SJSA1 (cell line): ENCODE data around the gene HHATL. TPM values are rescaled to one million over a fixed set of nuclear protein-coding genes. Genes with fewer than 3 reads are reported as not detected.

Experiments used
- DNase-seq, 2 experiments: peaks; one replicate each; pipeline ENCODE4 v3.0.0-alpha.2; 2015 to 2020; ENCODE audit warnings: low spot score in 2 of 2, low read depth in 1 of 2
- H3K27ac ChIP-seq: fragments of 250-450 bp; sonication (Bioruptor Pico); 2 replicates; pipeline ENCODE4 v1.5.1; 2020; ENCODE audit warnings: mild to moderate bottlenecking, moderate library complexity
- H3K27me3 ChIP-seq: fragments of 250-450 bp; sonication (Bioruptor Pico); replicated peaks from 2 replicates; pipeline ENCODE4 v1.5.1; 2020; ENCODE audit warnings: mild to moderate bottlenecking, moderate library complexity
- H3K36me3 ChIP-seq: fragments of 250-450 bp; sonication (Bioruptor Pico); 2 replicates; pipeline ENCODE4 v1.5.1; 2020; ENCODE audit warnings: mild to moderate bottlenecking
- H3K4me1 ChIP-seq: fragments of 250-450 bp; sonication (Bioruptor Pico); replicated peaks from 2 replicates; pipeline ENCODE4 v1.6.1; 2021; ENCODE audit warnings: mild to moderate bottlenecking
- H3K4me3 ChIP-seq: fragments of 250-450 bp; sonication (Bioruptor Pico); 2 replicates; pipeline ENCODE4 v1.5.1; 2020; ENCODE audit warnings: mild to moderate bottlenecking
- H3K9me3 ChIP-seq: fragments of 250-450 bp; sonication (Bioruptor Pico); replicated peaks from 2 replicates; pipeline ENCODE4 v1.5.1; 2020; ENCODE audit warnings: mild to moderate bottlenecking
- total RNA-seq: library from RNA; depleted of rRNA; stranded (reverse); fragments of >200 nt; shearing (Covaris generic); gene quantifications from 2 replicates; pipeline ENCODE4 v1.2.3, GENCODE V29; 2014

HHATL gene
- total RNA-seq, 1 experiment from 2014 or later, result not detected

GRCh38 chr3:42692667-42693529 lies 9.7 kb downstream of the HHATL start:
- H3K27ac ChIP-seq, result no peak overlapping the region
- DNase-seq, result no peak
- no peaks in the 10 kb centered on the region for H3K9me3 ChIP-seq
- H3K27me3 ChIP-seq, result no peaks in the 10 kb centered on the region
- no peaks in the 10 kb centered on the region for H3K36me3 ChIP-seq
- no peak overlapping the region for H3K4me3 ChIP-seq
- H3K4me1 ChIP-seq, result no peaks in the 10 kb centered on the region

DNA sequence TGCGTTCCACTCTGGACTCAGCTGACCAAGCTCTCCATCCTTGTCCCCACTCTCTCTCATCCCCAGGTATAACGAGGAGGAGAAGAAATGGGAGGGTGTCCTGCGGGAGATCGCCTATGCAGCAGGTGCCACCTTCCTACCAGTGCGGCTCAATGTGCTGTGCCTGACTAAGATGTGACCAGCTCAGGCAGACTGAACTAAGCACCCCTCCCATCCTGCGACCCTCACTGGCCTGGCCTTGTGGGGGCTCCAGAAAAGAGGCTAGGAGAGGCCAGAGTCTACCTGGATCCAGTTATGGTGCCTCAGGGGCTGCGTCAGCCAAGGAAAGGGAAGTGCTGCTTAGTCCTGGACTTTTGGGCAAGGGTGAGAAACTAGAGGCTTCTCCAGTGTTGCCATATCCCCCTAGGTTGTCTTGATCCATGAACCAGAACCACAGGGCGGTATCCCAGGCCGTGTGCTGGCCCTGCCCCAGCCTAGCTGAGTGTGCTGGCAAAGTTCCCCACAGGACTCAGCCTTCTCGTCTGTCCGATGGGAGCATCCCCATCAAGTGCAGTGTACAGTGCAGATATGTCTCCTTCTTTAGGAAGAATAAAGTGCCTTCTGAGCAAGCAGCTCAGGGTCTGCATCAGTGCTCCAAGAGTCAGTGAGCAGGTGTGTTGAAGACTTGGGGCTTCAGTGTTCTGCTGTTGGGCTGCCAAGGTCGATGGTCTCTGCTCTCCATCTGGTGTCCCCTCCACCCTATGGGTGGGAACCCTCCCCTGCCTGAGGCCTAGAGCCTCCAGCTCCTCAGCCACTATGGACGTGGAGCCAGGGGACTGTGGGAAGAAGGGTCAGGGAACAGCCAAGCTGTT lies 10.6 kb downstream of the HHATL start:
- Histone ChIP-seq H3K27ac (no peak overlapping the region), H3K9me3 (no peaks in the 10 kb centered on the region), H3K4me1 (no peaks in the 10 kb centered on the region), H3K4me3 (no peak overlapping the region), H3K36me3 (no peaks in the 10 kb centered on the region), H3K27me3 (no peaks in the 10 kb centered on the region)
- no peak for DNase-seq

DNA sequence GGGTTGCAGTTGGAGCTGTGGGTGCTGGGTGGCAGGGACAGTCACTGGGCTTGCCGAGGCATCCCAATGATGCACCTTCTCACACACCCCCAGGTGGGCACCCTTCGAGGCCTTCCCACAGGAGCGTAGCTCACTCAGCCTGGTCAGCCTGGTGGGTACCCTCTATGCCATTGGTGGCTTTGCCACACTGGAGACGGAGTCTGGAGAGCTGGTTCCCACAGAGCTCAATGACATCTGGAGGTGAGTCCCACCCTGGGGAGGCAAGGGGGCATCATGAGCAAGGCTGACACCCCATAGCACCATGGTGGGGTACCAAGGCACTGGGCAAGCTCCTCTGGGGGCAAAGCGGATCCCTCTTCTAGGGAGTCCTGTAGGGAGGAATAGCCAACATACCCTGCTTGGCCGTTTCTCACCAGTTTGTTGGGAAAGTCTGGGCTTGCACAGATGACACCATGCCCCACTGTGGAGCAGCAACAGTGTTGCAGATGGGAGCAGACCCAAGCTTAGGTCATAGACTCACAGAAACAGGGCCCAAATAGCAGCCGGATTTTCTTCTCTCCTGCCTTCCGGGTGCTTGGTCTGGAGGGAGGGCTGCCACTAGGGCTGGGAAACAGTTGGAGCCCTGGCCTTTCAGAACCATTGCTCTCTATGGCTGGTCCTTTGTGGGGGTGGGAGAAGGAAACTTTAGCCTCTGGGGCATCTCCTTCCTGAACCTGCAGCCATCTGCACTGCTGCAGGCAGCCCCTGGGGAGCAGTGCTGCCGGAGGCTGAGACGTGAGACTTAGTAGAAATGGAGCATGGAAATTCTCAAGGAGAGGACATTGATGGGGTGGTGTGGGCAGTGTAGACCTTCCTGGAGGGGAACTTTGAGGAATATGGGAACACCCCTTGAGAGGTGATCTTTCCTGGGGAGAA lies 11.6 kb downstream of the HHATL start:
- Histone ChIP-seq H3K27me3 (no peaks in the 10 kb centered on the region), H3K9me3 (no peaks in the 10 kb centered on the region), H3K27ac (no peak overlapping the region), H3K4me1 (no peaks in the 10 kb centered on the region), H3K4me3 (no peak overlapping the region), H3K36me3 (no peaks in the 10 kb centered on the region)
- no peak for DNase-seq

- H3K27ac ChIP-seq, result no peak overlapping the region
- no peaks in the 10 kb centered on the region for H3K27me3 ChIP-seq
- no peak for DNase-seq
- no peaks in the 10 kb centered on the region for H3K36me3 ChIP-seq
- no peaks in the 10 kb centered on the region for H3K4me1 ChIP-seq
- no peaks in the 10 kb centered on the region for H3K9me3 ChIP-seq
- no peak overlapping the region for H3K4me3 ChIP-seq
Measured at GRCh38 chr3:42690191-42690590, 12.4 kb downstream of the HHATL start.

GRCh38 chr3:42689421-42690014 lies 13.1 kb downstream of the HHATL start:
- no peaks in the 10 kb centered on the region for H3K27me3 ChIP-seq

DNA sequence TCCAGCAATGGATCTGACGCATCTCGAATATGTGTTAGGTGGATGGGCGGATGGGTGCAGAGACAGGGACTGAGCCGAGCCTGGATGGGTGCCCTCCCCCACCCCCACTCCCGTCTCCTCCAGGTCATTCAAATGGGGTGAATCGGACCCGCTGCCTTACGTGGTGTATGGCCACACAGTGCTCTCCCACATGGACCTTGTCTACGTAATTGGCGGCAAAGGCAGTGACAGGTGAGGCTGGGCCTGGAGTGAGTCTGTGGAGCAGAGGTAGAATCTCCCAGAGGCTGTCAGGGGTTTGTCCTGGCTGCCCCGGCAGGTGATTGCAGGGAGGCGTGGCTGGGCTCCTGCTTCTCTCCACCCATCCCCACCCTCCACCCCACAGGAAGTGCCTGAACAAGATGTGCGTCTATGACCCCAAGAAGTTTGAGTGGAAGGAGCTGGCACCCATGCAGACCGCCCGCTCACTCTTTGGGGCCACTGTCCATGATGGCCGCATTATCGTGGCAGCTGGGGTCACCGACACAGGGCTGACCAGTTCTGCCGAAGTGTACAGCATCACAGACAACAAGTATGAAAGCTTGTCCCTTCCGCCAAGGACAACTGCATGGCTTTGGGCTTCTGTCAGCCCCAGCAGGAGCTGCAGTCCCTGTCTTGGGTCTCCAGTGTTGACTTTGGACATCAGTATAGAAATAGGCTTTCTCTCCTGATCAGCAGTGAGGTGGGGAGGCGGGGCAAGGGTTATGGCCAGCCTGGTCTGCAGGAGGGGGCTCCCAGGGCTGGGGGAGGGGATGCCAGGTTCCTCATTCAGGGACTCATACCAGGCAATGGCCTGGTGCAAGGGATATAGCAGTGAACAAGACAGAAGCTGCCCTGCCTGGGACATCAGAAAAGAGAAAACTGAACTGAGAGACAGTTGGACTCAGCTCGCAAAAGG lies 13.8 kb downstream of the HHATL start:
- Histone ChIP-seq H3K36me3 (no peaks in the 10 kb centered on the region), H3K27ac (no peak overlapping the region), H3K4me1 (peaks cover 6% of the 10 kb centered on the region), H3K27me3 (no peaks in the 10 kb centered on the region), H3K9me3 (no peaks in the 10 kb centered on the region), H3K4me3 (no peak overlapping the region)
- no peak for DNase-seq

More at GRCh38 chr3:42689421-42690014, 13.1 kb downstream of the HHATL start:
- Histone ChIP-seq H3K9me3 (no peaks in the 10 kb centered on the region), H3K4me3 (no peak overlapping the region), H3K27ac (no peak overlapping the region), H3K36me3 (no peaks in the 10 kb centered on the region), H3K4me1 (peaks cover 2% of the 10 kb centered on the region)
- DNase-seq, result no peak

DNA sequence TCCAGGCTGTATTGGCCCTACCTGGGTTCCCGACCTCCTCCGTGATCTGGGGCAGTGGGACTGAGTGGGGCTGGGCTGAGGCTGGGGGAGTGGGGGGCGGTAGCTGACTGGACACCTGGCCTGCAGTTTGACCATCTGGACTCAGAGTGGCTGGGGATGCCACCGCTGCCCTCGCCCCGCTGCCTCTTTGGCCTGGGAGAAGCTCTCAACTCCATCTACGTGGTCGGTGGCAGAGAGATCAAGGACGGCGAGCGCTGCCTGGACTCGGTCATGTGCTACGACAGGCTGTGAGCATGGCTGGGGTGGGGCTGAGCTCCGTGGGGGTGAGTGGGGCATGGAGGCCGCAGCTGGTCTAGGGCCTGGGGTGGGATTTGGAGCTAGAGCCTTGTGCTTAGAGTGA lies 14.6 kb downstream of the HHATL start:
- DNase-seq, result no peak
- Histone ChIP-seq H3K9me3 (no peaks in the 10 kb centered on the region), H3K27me3 (no peaks in the 10 kb centered on the region), H3K4me3 (no peak overlapping the region), H3K36me3 (no peaks in the 10 kb centered on the region), H3K4me1 (peaks cover 12% of the 10 kb centered on the region), H3K27ac (no peak overlapping the region)

DNA sequence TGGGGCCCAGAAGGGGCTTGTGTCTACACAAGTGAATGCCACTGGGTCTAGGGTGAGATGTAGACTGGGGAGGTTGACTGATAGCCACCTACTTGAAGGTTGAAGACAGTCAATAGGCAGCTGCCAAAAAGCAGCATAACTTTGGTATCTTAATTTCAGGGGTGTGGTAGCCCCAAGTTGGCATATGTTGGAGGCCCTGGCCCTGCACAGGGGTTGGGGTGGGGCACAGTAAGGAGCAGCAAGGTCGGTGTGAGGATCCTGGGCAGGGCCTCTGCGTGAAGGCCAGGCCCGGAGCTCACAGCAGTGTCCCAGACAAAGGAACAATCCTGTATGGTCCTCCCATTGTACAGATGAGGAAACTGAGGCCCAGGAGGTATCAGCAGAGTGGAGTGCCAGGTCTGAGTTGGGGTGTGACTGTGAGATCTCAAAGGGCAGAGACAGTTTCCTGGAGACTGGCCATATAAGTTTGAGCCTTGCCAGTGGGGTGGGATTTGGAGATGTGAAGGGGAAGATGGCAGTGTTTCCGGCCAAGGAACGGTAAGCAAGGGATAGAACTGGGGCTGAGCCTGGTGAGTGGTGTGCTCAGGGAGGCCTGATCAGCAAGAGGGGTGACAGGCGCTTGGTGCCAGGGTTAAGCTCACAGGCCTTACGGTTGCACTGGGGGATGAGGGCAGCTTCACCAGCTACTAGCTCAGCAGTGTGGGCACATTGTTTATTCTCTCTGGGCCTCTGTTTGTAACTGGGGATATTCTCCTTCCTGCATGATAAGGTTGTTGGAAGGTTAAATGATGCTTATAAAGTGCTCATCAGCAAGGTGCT lies 15.6 kb downstream of the HHATL start:
- Histone ChIP-seq H3K4me3 (no peak overlapping the region), H3K27ac (no peak overlapping the region), H3K27me3 (no peaks in the 10 kb centered on the region), H3K9me3 (no peaks in the 10 kb centered on the region), H3K36me3 (no peaks in the 10 kb centered on the region), H3K4me1 (peaks cover 12% of the 10 kb centered on the region)
- DNase-seq, result no peak

DNA sequence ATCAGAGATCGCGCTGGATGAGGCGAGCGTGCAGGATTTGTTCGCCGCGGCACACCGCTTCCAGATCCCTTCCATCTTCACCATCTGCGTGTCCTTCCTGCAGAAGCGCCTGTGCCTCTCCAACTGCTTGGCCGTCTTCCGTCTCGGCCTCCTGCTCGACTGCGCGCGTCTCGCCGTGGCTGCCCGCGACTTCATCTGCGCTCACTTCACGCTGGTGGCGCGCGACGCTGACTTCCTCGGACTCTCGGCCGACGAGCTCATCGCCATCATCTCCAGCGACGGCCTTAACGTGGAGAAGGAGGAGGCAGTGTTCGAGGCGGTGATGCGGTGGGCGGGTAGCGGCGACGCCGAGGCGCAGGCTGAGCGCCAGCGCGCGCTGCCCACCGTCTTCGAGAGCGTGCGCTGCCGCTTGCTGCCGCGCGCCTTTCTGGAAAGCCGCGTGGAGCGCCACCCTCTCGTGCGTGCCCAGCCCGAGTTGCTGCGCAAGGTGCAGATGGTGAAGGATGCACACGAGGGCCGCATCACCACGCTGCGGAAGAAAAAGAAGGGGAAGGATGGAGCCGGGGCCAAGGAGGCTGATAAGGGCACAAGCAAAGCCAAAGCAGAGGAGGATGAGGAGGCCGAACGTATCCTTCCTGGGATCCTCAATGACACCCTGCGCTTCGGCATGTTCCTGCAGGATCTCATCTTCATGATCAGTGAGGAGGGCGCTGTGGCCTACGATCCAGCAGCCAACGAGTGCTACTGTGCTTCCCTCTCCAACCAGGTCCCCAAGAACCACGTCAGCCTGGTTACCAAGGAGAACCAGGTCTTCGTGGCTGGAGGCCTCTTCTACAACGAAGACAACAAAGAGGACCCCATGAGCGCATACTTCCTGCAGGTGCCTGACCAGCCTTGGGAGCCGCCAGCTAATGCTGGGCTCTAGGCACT lies 16.4 kb downstream of the HHATL start:
- no peaks in the 10 kb centered on the region for H3K9me3 ChIP-seq
- no peak overlapping the region for H3K27ac ChIP-seq
- DNase-seq, result no peak
- H3K4me1 ChIP-seq, result peaks cover 12% of the 10 kb centered on the region
- no peaks in the 10 kb centered on the region for H3K36me3 ChIP-seq
- no peak overlapping the region for H3K4me3 ChIP-seq
- no peaks in the 10 kb centered on the region for H3K27me3 ChIP-seq

GRCh38 chr3:42685363-42685881 lies 17.2 kb downstream of the HHATL start, which contains the start of gene KLHL40:
KLHL40 (plus strand) TSS chr3:42685537; CDS start chr3:42685619, 82 bp downstream.
- Histone ChIP-seq H3K27ac (no peak within 1 kb of the TSS), H3K4me3 (no peak within 1 kb of the TSS)

More at GRCh38 chr3:42685363-42685881, 17.2 kb downstream of the HHATL start, which contains the start of gene KLHL40:
- no peaks in the 10 kb centered on the region for H3K36me3 ChIP-seq
- H3K27me3 ChIP-seq, result no peaks in the 10 kb centered on the region
- DNase-seq, result no peak
- H3K4me1 ChIP-seq, result peaks cover 12% of the 10 kb centered on the region
- H3K9me3 ChIP-seq, result no peaks in the 10 kb centered on the region
